Activated CD8-positive, alpha-beta memory T cell treated with anti-CD3 and anti-CD28 coated beads for 48 hours (primary cell): Measurements from ENCODE around the gene GAREM1.
"Not testable (repeated sequence)": the region's sequence is repeated elsewhere in the genome, so short reads cannot be mapped to it uniquely, and the experiment has no call there.

Experiments used
- DNase-seq, 3 experiments: peaks; one replicate each; pipeline ENCODE4 v3.0.0-alpha.2; 2020; ENCODE audit warnings: low read depth in 2 of 3, low spot score in 2 of 3

The GAREM1 gene

DNA sequence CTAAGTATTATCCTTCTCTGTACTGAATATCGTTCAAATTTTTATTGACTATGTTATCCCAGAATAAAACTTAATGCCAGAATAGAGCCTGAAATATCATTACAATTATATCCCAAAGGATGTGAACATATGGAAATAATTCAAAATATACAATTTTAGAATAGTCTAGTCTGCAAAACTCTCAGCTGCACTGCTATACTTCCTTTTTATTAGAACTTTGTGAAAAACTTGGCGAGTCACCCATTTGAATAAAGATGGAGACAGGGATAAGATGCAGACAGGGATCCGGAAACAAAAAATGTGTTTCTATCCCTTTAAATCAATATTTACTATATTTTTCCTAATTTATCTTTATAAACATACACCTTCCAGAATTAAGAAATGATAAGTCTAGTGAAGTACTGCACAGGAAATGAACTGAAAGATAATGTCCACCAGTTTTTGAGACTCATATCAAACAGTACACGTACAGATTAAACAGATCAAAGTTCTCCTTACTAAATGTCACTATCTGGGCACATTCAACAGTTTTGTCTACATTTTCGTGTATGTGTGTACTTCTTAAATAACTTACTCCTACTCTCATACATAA, 173.0 kb downstream of the GAREM1 start:
- DNase-seq, result no peak

DNA sequence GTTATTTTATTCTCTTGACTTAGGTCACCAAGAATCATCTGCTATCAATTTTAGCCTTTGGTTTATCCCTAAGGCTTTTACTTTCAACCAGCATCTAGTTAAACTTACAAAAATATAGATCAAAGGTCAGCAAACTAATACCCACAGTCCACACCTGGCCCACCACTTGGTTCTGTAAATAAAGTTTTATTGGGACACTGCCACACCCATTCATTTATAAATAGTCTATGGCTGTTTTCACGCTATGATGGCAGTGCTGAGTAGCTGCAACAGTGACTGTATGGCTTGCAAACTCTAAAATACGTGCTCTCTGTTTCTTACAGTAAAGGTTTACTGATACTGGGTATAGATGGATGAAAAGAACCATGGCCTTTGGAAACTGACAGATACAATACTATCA, 173.8 kb downstream of the GAREM1 start:
- no peak for DNase-seq

DNA sequence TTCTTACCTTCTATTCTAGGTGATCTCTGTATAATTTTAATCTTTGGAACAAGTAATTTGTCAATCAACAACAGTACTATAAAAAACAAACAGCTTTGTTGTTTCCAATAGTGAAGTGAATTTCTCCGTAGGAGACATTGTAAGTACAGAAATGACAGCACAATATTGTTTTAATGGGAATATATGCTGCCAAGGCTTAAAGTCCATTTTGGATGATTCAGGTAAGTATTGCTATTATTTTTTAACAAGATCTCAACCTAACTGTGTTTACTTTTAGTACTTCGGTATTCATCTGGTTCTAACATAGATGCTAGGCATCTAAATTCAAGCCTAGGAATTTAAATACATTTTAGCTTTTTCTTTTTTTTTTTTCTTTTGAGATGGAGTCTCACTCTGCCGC, 175.1 kb downstream of the GAREM1 start:
- DNase-seq, result no peak

DNA sequence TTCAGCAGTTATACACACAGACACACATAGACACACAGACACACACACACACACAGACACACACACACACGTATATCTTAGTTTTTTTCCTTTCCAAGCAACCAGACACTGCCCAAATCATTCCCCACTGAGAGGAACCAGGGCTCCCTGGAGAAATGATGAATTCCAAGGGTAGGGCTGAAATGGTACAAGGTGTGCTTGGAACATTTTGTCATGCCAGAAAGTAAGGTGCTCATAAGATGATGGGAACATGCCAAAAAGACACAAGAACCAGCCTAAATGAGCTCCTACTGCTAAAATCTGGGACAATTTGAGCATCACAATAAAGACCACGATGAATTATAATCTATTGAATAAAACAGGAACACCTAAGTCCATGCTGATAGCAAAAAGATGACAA, 177.6 kb downstream of the GAREM1 start:
- DNase-seq, result no peak

DNA sequence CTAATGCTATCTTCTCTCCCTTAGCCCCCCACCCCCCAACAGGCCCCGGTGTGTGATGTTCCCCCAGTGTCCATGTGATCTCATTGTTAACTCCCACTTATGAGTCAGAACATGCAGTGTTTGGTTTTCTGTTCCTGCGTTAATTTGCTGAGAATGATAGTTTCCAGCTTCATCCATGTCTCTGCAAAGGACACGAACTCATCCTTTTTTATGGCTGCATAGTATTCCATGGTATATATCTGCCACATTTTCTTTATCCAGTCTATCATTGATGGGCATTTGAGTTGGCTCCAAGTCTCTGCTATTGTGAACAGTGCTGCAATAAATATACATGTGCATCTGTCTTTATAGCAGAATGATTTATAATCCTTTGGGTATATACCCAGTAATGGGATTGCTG, 179.1 kb downstream of the GAREM1 start:
- not testable (repeated sequence) for DNase-seq

DNA sequence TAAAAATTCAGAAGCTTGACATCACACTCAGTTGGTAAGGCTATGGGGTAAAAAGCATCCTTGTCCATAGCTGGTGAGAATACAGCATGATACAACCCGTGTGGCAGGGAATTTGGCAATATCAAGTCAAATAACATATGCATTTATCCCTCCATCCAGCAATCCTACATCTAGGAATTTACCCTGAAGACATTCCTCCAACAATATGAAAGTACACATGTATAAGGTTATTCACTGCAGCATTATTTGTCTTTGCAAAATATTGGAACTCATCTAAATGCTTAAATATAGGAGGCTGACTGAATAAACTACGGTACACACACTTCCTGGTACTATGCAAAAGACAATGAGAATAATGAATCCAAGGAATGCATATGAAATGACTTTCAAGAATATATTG, 179.9 kb downstream of the GAREM1 start:
- no peak for DNase-seq

DNA sequence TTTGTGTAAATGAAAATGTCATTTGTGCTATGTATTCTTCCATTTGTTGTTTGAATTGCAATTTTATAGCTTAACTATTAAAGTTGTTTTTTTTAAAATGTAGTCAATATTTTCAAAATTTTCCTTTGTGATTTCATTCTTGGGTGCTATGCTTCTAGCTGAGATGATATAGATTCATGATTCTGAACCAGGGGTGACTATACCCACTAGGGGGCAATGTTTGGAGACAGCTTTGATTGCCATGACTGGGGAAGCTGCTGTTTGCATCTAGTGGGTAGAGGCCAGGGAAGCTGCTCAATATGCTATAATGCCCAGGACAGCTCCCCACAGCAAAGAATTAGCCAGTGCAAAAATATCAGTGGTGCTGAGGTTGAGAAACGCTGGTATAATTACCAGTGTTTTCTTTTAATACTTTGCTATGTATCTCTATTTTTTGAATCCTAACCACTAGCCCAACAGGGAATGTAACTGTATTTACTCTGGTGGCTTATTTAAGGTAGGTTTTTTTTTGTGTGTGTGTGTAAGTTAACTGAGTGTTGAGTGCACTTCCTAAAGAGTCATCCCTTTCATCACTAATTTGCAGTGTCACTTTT, 181.1 kb downstream of the GAREM1 start:
- no peak for DNase-seq

DNA sequence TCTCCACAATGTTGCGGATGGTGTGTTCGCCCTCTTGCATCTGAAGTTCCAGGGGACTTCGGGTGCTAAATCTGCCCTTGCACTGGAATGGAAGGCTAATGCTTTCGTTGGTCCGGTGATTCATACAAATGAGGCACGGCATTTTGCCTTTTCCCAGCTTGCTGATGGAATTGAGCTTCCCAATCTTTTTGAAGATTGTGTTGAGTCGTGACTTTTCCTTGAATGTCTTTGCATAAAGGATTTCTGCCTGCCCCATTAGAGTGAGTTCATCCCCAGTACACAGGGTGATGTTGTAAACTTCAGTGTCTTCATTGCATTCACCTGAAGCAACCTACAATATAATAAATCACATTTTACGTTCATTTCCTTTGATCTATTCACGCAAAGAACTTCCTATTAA, 182.8 kb downstream of the GAREM1 start:
- DNase-seq, result no peak

DNA sequence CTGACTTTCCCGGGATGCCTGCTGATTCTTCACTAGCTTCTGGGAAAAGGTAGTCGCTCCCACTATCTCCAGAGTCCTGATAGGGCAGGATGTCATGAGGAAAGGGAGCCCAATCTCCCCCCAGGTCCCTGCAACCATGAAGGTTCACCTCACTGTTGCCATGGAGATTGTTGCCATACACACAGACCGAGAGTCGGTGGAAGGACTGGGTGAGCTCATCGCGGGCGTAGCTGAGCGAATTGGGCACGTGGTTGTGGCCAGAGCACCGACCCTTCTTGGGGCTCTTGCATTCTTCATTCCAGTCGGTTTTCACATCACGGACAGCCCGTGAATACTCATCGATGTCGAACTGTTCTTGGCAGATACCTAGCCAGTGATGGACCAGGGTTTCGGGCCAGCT, 183.4 kb downstream of the GAREM1 start:
- no peak for DNase-seq

DNA sequence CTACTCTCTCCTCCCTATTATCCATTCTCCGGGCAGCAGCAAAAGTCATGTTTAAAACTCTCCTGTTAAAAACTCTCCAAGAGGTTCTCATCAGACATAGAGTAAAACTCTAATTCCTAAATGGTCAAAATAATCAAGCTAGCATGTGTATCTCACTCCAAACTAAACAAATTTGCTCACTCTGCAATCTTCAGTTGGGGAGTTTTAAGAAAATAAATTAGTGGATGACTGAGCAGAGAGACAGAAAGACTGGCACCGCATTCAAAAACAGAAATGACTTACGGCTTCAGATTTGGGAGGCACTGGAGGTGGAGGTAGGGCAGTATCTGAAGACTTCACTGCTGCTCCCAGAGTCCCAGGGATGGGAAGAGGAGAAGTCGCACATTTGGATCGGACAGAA, 183.9 kb downstream of the GAREM1 start:
- DNase-seq, result no peak

DNA sequence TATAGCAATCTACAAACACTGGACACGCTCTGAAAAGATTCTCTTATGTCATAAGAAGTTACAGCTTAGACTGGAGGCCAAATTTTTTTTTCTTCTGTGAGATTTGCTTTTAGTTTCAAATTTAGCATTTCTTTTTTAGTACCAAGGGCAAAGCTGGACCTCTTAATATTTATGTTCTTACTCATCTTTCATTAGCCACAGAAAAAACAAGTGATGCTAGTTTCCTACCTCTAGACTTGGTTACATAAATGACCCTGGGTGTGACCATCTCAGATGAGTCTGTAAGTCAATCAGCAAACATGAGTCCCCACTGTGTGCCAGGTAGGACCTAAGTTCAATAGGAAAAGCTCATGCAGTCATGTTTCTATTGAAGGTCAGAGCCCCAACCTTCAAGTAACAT, 186.4 kb downstream of the GAREM1 start:
- no peak for DNase-seq

DNA sequence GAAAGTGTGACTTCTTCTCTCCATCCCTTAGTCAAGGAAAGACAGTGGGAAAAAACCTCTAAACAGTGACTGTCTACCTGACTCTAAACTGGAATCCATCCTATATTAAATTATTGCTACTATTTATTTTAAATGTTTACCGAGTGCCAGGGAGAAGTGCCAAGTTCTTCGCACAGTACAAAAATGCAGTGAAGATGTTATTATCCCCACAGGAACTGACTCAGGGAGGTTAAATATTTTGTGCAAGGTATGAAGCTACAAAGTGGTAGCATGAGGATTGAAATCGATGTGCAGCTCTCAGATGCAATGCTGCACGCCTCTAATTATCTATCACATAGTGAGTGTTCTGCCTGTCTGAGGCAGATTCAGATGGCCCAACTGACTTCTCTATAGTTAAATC, 189.8 kb downstream of the GAREM1 start:
- DNase-seq, result no peak

DNA sequence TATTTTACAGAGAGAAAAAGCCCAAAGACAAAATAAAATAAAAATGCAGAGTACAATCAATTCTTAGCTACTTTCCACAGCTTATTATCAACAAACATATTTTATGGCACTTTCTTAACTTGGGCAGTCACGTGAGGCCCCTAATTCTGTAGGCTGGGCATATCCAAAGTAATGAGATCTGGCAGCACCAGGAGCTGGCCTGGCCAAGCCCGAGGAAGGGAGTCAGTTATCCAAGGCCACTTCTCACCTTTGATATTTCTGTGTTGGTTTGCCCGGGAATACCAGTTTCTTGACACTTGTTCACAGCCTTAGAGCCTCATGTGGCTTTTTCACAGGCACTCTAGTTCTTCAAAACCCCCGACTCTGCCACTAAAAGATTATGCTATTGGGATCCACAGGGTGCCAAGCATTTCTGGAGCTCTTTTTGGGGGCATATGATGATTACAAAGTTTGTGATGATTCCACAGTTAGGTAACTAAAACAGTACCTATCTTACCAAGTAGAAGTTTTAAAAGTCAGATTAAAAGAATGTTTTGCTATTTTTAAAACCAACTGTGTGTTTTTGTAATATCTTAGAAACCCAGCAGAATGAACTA, 190.4 kb downstream of the GAREM1 start:
- DNase-seq, result no peak

DNA sequence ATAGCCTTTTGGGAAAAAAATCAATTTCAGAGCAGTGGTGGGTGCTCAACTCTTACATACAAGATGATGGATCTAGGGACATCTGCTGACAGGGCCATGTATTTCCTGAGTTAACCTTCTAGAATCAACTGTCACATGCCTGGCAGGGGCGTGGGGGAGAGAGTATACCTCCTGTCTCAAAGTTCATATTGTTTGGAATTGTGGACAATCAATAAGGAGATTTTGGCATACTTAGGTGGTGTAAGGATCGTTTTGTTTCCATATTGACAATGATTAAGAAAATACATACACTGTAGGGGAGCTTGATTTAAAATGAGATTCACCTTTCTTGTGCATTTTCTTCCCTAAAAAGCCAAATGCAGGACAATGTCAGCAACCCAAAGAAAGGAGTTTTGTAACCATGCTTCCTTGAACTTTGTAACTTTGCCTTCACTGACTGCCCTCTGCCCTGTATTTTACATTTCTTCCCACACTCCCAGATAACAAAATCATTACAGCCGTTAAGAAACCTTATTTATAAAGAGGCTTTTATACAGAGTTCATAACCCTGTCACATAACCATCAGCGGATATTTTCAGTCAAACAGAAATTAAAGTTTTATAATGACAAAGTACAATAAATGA, 192.4 kb downstream of the GAREM1 start:
- no peak for DNase-seq

DNA sequence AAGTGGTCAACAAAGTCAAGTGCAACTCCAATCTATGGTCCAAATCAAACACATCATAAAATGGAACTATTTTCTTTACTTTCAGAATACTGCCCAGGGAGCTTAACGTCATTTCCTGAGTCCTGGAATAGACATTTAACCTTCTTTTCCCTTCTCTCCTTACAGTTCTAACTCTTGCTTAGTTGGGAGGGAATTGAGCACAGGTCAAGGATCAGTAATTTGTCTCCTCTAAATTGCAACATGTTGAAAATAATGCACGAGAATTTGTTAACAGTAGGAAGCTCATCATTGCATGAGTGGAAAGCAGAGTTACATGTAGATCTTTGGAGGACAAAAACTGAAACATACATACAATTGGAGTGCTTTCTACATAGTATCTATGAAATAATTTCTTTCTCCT, 193.1 kb downstream of the GAREM1 start:
- no peak for DNase-seq

DNA sequence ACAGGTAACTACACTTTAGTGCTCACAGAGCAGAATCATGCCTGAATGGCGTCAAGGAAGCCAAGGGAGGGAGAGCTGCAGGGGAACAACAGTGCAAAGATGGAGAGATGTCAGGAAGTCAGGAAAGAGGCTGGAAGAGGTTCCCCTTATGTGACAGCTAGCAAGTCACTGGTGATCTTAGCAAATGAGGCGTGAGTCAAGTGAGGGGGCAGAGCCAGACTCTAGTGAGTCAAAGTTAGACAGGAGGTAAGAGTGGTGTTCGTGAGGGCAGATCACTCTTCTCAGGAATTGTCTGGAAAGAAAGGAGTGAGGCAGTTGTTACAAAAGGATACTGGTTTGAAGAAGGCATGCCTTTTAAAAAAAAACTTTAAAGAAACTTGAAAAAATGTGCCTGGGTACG, 193.8 kb downstream of the GAREM1 start:
- DNase-seq, result no peak

DNA sequence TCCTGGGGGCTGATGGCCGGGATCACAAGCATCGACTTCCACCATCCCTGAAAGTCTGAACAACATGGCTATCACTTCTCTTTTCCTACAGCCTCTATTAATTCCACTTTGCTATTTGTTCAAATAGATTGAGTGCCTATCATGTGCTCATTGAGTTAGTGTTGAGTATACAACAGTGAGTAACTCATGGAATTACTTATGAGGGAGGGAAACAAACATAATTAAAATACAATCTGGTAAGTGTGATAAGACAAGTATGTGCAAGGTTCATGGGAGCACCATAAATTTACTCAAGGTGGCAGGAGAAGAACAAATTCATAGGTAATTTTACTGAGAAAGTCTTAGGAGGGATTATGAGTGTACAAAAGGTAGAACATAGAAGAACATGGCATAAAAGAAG, 194.4 kb downstream of the GAREM1 start:
- DNase-seq, result no peak

DNA sequence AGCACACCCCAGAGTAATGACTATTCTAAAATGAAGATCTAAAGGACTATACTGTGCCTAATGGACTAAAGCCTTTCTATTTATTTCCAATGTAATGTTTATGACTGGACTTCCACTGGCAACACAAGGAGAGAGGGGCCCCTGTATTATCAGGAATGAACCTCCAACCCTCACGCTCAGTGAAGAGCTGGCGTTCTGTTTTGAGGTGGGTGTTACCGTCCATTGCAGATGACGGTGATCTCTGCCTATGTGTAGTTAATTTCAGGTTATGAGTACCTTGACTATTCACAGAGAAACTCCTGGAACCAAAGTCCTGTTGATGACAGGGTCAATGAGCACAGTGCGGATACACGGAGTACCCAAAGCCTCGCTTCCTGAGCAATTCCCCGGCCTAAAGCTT, 195.5 kb downstream of the GAREM1 start:
- no peak for DNase-seq

DNA sequence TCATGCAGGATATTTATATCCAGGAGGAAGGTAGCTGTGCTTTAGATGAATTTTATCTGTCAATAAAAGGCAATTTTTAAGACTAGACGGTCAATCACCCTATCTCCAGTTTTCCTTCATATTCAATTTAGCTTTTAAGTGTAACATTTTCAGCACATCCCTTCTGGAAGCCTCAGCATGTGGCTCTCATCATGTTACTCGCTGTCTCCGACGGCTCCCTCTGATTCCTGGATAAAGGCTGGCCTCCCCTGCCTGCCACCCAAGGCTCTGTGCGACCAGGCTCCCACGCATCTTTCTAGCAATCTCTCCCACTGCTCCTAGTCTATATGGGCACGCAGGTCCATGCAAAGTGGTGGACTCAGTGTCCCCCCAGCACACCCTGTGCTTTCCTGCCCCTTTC, 196.4 kb downstream of the GAREM1 start:
- DNase-seq, result no peak

DNA sequence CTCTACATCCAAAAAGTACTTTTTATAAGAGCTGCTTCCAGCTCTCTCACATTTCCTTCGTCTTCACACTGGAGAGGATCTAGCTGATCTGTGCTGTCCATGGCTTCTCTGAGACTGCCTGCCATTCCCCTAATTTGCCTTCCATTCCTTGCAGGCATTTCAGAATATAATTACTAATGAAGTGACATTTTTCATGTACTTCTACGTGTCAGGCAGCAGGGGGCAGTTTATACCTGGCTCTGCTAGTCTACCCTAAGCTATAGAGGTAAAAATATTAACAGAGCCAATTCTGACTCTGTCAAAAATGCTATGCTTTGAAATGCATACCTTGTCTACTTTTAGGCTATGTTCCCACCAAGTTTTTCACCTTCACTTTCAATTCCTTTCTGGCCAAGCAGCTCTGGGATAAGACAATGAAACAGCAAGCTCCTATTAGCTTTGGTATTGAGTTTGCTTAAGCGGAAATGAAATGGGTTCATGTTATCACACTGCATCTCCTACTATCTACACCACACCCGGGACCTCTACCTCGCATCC, 198.9 kb downstream of the GAREM1 start:
- DNase-seq, result no peak

DNA sequence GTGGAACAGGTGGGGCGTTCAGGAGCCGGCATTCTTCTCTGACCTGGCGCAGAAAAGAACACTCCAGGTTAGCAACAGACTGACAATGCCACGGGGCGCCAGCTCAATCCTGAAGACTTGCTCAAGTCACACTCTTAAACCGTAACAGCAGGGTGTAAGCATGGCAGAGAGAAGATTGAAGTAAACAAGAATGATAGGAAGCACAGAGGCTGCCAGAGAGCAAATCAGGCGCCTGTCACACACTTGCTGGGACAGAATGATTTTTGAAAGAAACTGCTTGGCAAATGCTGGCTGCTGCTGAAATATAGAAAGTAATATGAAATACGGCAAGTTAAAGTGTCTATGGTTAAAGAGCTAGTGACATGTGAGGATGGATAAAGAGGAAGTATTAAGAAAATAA, 200.3 kb downstream of the GAREM1 start:
- DNase-seq, result no peak

DNA sequence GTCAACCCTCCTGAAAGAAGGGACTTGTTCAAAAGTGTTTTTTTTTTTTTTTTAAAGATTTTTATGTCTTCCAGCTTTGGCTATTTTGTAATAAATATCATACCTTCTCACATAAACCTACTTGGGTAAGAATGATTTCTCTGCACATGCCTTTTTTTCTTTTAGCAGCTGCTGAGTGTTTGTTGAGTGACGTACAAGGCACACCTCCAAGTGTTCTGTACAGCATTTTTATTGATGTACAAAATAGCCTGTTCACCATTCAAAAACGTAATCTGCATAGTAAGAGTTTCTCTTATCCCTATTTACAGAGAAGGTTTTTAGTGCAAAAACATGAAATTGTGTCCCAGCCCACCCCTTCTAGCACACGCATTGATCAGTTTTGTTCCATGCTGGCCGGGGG, 203.2 kb downstream of the GAREM1 start:
- DNase-seq, result no peak
